ENCODE data around the gene TNFSF11.
A peak's percentile ranks its signal among the peaks of the same experiment; 100 is the strongest.

The TNFSF11 gene

GRCh38 chr13:42561752-42562467 is 12.0 kb upstream of the TNFSF11 start:
- DNase-seq, result no peak

GRCh38 chr13:42567906-42568305 is 6.0 kb upstream of the TNFSF11 start:
- no peak for DNase-seq

GRCh38 chr13:42569576-42570344 is 4.2 kb upstream of the TNFSF11 start:
- no peak for DNase-seq

GRCh38 chr13:42571895-42572294 is 2.1 kb upstream of the TNFSF11 start:
- no peak for DNase-seq

- DNase-seq, result peak; percentile 57
Observed at GRCh38 chr13:42574435-42575311, 721 bp downstream of the TNFSF11 start.

- DNase-seq, result no peak
Observed at GRCh38 chr13:42575938-42576337, 2.0 kb downstream of the TNFSF11 start.

- no peak for DNase-seq
Observed at GRCh38 chr13:42577538-42577937, 3.6 kb downstream of the TNFSF11 start.

- no peak for DNase-seq
Observed at GRCh38 chr13:42580644-42581043, 6.7 kb downstream of the TNFSF11 start.

GRCh38 chr13:42581427-42581826 is 7.5 kb downstream of the TNFSF11 start:
- no peak for DNase-seq

- DNase-seq, result no peak
Observed at GRCh38 chr13:42591602-42592001, 17.6 kb downstream of the TNFSF11 start.

GRCh38 chr13:42592915-42593900 is 19.3 kb downstream of the TNFSF11 start:
- DNase-seq, result no peak

GRCh38 chr13:42594481-42595252 is 20.7 kb downstream of the TNFSF11 start:
- DNase-seq, result peak; percentile 64

GRCh38 chr13:42595253-42595571 is 21.3 kb downstream of the TNFSF11 start:
- no peak for DNase-seq

- no peak for DNase-seq
Observed at GRCh38 chr13:42597505-42597904, 23.6 kb downstream of the TNFSF11 start.

- DNase-seq, result no peak
Observed at GRCh38 chr13:42600943-42601342, 27.0 kb downstream of the TNFSF11 start.

GRCh38 chr13:42602906-42603305 is 29.0 kb downstream of the TNFSF11 start:
- DNase-seq, result no peak

- no peak for DNase-seq
Observed at GRCh38 chr13:42603571-42603970, 29.6 kb downstream of the TNFSF11 start.

- DNase-seq, result no peak
Observed at GRCh38 chr13:42607546-42607945, 33.6 kb downstream of the TNFSF11 start.

- no peak for DNase-seq
Observed at GRCh38 chr13:42610649-42611048, 36.7 kb downstream of the TNFSF11 start.

- no peak for DNase-seq
Observed at GRCh38 chr13:42611086-42611779, 37.3 kb downstream of the TNFSF11 start.
